GM23248 (cell line): ENCODE results near the gene PLA2G4E.

Experiments used
- EZH2 ChIP-seq: fragments of 200-600 bp; sonication (generic); IDR thresholded peaks from 2 replicates; pipeline ENCODE4 v1.6.1; 2018; ENCODE audit warnings: antibody characterized with exemption, mild to moderate bottlenecking; ENCODE audit not compliant: insufficient read depth, poor library complexity, severe bottlenecking
- EZH2phosphoT487 ChIP-seq: fragments of 200-600 bp; sonication (generic); IDR thresholded peaks from 2 replicates; pipeline ENCODE4 v1.6.1; 2018; ENCODE audit warnings: antibody characterized with exemption, moderate library complexity, mild to moderate bottlenecking, low read depth; ENCODE audit not compliant: insufficient read depth

DNA sequence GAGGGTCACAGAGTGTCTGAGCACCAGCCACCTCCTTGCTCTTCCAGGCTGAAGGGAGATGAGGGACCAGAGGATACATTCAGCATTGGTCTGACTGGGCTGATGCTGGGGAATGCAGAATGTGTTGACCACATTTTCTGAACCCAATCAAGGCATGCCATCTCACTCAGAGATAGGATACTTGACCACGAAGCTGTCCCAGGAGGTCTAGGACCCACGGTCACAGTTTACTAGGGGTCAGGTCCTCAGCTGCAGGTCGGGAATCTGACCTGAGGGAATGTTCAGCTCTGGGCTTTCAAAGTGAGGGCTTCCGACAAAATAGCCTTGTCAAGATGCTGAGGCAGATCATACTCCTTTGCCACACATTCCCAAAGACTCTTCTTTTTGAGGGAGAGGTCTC is 19.6 kb downstream of the PLA2G4E start:
- TF ChIP-seq EZH2 = no peak
- TF ChIP-seq EZH2phosphoT487 = no peak
